HCT116 (cell line): Measurements from ENCODE around the gene MEIS2. TPM values are rescaled to one million over a fixed set of nuclear protein-coding genes. Genes with fewer than 3 reads are reported as not detected.

Experiments used
- ATAC-seq: fragments of 200-7000 bp; cut with Tn5 transposase; 2 replicates; pipeline ENCODE4 v1.9.1; 2020; ENCODE audit warnings: mild to moderate bottlenecking, moderate library complexity
- BruUV-seq: library from RNA; stranded (reverse); fragments of 400-500 nt; replicated peaks from 2 replicates; lab custom pipeline; 2021; lab: Mats Ljungman, UMichigan
- CTCF ChIA-PET: fragments of 300-600 bp; sonication (Branson Sonifier 250); formaldehyde crosslinking; loops from one replicate; lab custom pipeline; 2021; ENCODE audit warnings: antibody characterized with exemption; lab: Charles Lee
- POLR2A ChIA-PET: fragments of 300-600, 350-600 bp; sonication (Branson Sonifier 250); formaldehyde crosslinking; loops from one replicate; lab custom pipeline; 2021; ENCODE audit warnings: antibody characterized with exemption; lab: Charles Lee
- RAD21 ChIA-PET, 2 experiments: fragments of 300-600 bp; sonication (Branson Sonifier 250); formaldehyde crosslinking; loops; one replicate each; lab custom pipeline; 2023; ENCODE audit warnings: low total read pairs in 2 of 2; ENCODE audit not compliant: uncharacterized antibody in 2 of 2, unreplicated experiment in 2 of 2, low non-redundant PET in 1 of 2; lab: Charles Lee
- DNase-seq: peaks from one replicate; pipeline ENCODE4 v3.0.0-alpha.2; 2010; ENCODE audit warnings: low read depth, low spot score
- H2AFZ ChIP-seq: fragments of 200-600 bp; shearing (Covaris generic), sonication (generic); 2 replicates; pipeline ENCODE4 v1.6.1; 2017; ENCODE audit warnings: low read depth, mixed run types, mixed read lengths, antibody characterized with exemption, low read length; ENCODE audit not compliant: poor library complexity, severe bottlenecking
- H3K27ac ChIP-seq: 2 replicates; pipeline ENCODE4 v1.5.1; 2012; ENCODE audit warnings: low read depth, low read length
- H3K27me3 ChIP-seq: fragments of 200-600 bp; sonication (generic); 2 replicates; pipeline ENCODE4 v1.6.1; 2016; ENCODE audit warnings: mixed run types, low read length, mixed read lengths; ENCODE audit not compliant: insufficient read depth
- H3K36me3 ChIP-seq, 2 experiments: fragments of 200-500 bp in 1 of 2; fragments of 200-600 bp in 1 of 2; sonication (Bioruptor generic) in 1 of 2; sonication (generic) in 1 of 2; 2 replicates each; pipeline versions ENCODE4 v1.5.1 to v1.6.1; 2014 to 2016; ENCODE audit warnings: low read length in 2 of 2, inconsistent platforms in 1 of 2, mixed read lengths in 1 of 2, mixed run types in 1 of 2; ENCODE audit not compliant: insufficient read depth in 2 of 2, control insufficient read depth in 1 of 2
- H3K4me1 ChIP-seq, 2 experiments: fragments of 200-600 bp in 1 of 2; sonication (generic) in 1 of 2; 2 replicates each; pipeline versions ENCODE4 v1.5.1 to v1.6.1; 2012 to 2017; ENCODE audit warnings: low read length in 2 of 2, inconsistent platforms in 1 of 2, mild to moderate bottlenecking in 1 of 2, mixed read lengths in 1 of 2, mixed run types in 1 of 2, moderate library complexity in 1 of 2; ENCODE audit not compliant: insufficient read depth in 2 of 2, control insufficient read depth in 1 of 2
- H3K4me2 ChIP-seq: fragments of 200-600 bp; sonication (generic); 2 replicates; pipeline ENCODE4 v1.6.1; 2017; ENCODE audit warnings: mixed run types, low read length, mixed read lengths
- H3K4me3 ChIP-seq, 2 experiments: fragments of 200-600 bp in 1 of 2; sonication (generic) in 1 of 2; replicated peaks in 1 of 2; 2 replicates each; pipeline ENCODE4 v1.5.1; 2011 to 2016; ENCODE audit warnings: low read length in 2 of 2, control low read depth in 1 of 2, low read depth in 1 of 2, mild to moderate bottlenecking in 1 of 2, mixed read lengths in 1 of 2, mixed run types in 1 of 2
- H3K79me2 ChIP-seq: fragments of 200-600 bp; sonication (generic); 2 replicates; pipeline ENCODE4 v1.6.1; 2017; ENCODE audit warnings: mild to moderate bottlenecking, mixed run types, low read length, moderate library complexity, mixed read lengths; ENCODE audit not compliant: insufficient read depth
- H3K9ac ChIP-seq: fragments of 200-600 bp; sonication (generic); 2 replicates; pipeline ENCODE4 v1.6.1; 2016; ENCODE audit warnings: low read length, mixed read lengths
- H3K9me2 ChIP-seq: fragments of 200-600 bp; sonication (generic), shearing (Covaris generic); 2 replicates; pipeline ENCODE4 v1.6.1; 2017; ENCODE audit warnings: mixed run types, mild to moderate bottlenecking, moderate library complexity; ENCODE audit not compliant: insufficient read depth
- H3K9me3 ChIP-seq, 2 experiments: fragments of 200-500 bp in 1 of 2; fragments of 200-600 bp in 1 of 2; sonication (Bioruptor generic) in 1 of 2; sonication (generic) in 1 of 2; 2 replicates each; pipeline ENCODE4 v1.6.1; 2014 to 2017; ENCODE audit warnings: low read length in 2 of 2, mixed read lengths in 2 of 2, inconsistent platforms in 1 of 2, low read depth in 1 of 2, mild to moderate bottlenecking in 1 of 2, mixed run types in 1 of 2, moderate library complexity in 1 of 2; ENCODE audit not compliant: control insufficient read depth in 1 of 2, insufficient read depth in 1 of 2
- H4K20me1 ChIP-seq: fragments of 200-600 bp; sonication (generic), shearing (Covaris generic); 2 replicates; pipeline ENCODE4 v1.6.1; 2017; ENCODE audit warnings: mixed run types, mild to moderate bottlenecking, moderate library complexity; ENCODE audit not compliant: insufficient read depth
- CBX3 ChIP-seq: IDR thresholded peaks from 2 replicates; pipeline ENCODE4 v1.6.1; 2012; ENCODE audit warnings: low read depth
- CEBPB ChIP-seq: IDR thresholded peaks from 2 replicates; pipeline ENCODE4 v1.6.1; 2012; ENCODE audit warnings: low read depth
- CTCF ChIP-seq, 3 experiments: fragments of 200-600 bp in 1 of 3; sonication (generic) in 1 of 3; IDR thresholded peaks in 2 of 3; conservative IDR thresholded peaks in 1 of 3; 2 replicates each; pipeline ENCODE4 v1.5.1; 2012 to 2017; ENCODE audit warnings: low read depth in 2 of 3, low read length in 2 of 3, antibody characterized with exemption in 1 of 3, borderline replicate concordance in 1 of 3, control low read depth in 1 of 3, mild to moderate bottlenecking in 1 of 3, mixed read lengths in 1 of 3, mixed run types in 1 of 3, moderate library complexity in 1 of 3; ENCODE audit not compliant: insufficient read depth in 1 of 3
- EGR1 ChIP-seq: IDR thresholded peaks from 2 replicates; pipeline ENCODE4 v1.6.1; 2012; ENCODE audit warnings: low read depth
- EZH2 ChIP-seq: fragments of 200-600 bp; sonication (generic); IDR thresholded peaks from 2 replicates; pipeline ENCODE4 v1.6.1; 2017; ENCODE audit warnings: antibody characterized with exemption, mixed run types
- EZH2phosphoT487 ChIP-seq: fragments of 200-600 bp; IDR thresholded peaks from 2 replicates; pipeline ENCODE4 v1.6.1; 2018; ENCODE audit warnings: antibody characterized with exemption, borderline replicate concordance
- JUND ChIP-seq: IDR thresholded peaks from 2 replicates; pipeline ENCODE4 v1.6.1; 2012
- POLR2AphosphoS5 ChIP-seq: IDR thresholded peaks from 2 replicates; pipeline ENCODE4 v1.6.1; 2011; ENCODE audit warnings: mild to moderate bottlenecking, low read depth, low read length, moderate library complexity
- RAD21 ChIP-seq: IDR thresholded peaks from 2 replicates; pipeline ENCODE4 v1.6.1; 2012; ENCODE audit warnings: low read depth, mild to moderate bottlenecking
- REST ChIP-seq: IDR thresholded peaks from 2 replicates; pipeline ENCODE4 v1.6.1; 2012; ENCODE audit warnings: low read depth
- SIN3A ChIP-seq: IDR thresholded peaks from 2 replicates; pipeline ENCODE4 v1.6.1; 2012; ENCODE audit warnings: low read depth
- SP1 ChIP-seq: IDR thresholded peaks from 2 replicates; pipeline ENCODE4 v1.6.1; 2012; ENCODE audit warnings: low read depth
- SRF ChIP-seq: IDR thresholded peaks from 2 replicates; pipeline ENCODE4 v1.6.1; 2012; ENCODE audit warnings: low read depth
- TCF7L2 ChIP-seq: IDR thresholded peaks from 2 replicates; pipeline ENCODE4 v1.7.0; 2011; ENCODE audit warnings: borderline replicate concordance, inconsistent platforms; ENCODE audit not compliant: insufficient read depth, insufficient read length; ENCODE audit errors: extremely low read depth
- YY1 ChIP-seq: IDR thresholded peaks from 2 replicates; pipeline ENCODE4 v1.6.1; 2011; ENCODE audit warnings: low read length, low read depth, moderate library complexity, mild to moderate bottlenecking; ENCODE audit not compliant: insufficient replicate concordance; ENCODE audit errors: extremely low read depth
- ZBTB33 ChIP-seq: IDR thresholded peaks from 2 replicates; pipeline ENCODE4 v1.6.1; 2011; ENCODE audit warnings: mild to moderate bottlenecking, low read length, moderate library complexity; ENCODE audit not compliant: insufficient replicate concordance; ENCODE audit errors: extremely low read depth
- ZFX ChIP-seq: fragments of 450-650 bp; IDR thresholded peaks from 2 replicates; pipeline ENCODE4 v1.6.1; 2017
- ZNF274 ChIP-seq: fragments of 200-500 bp; sonication (Bioruptor generic); IDR thresholded peaks from 2 replicates; pipeline ENCODE4 v1.6.1; 2014; ENCODE audit warnings: mild to moderate bottlenecking, low read depth, low read length, inconsistent platforms
- intact Hi-C: fragments of 100-400 bp; cut with micrococcal nuclease; formaldehyde crosslinking; loops from 2 replicates; pipeline ENCODE4 v1.10.0; 2022
- total RNA-seq: library from RNA; stranded (reverse); gene quantifications from one replicate; pipeline ENCODE4 v1.2.1, GENCODE V29; 2021; ENCODE audit not compliant: unreplicated experiment
- TF ChIP-seq, protein P1 (sequence below): IDR thresholded peaks from 2 replicates; pipeline ENCODE4 v1.6.1; 2012
- TF ChIP-seq, protein P2 (sequence below): IDR thresholded peaks from 2 replicates; pipeline ENCODE4 v1.6.1; 2012

The MEIS2 gene
- total RNA-seq, 1 experiment from 2014 or later = 11.5 TPM

- H3K9ac ChIP-seq = no peak overlapping the region
- H3K4me2 ChIP-seq = no peak overlapping the region
- no peaks in the 10 kb centered on the region for H4K20me1 ChIP-seq
- no peaks in the 10 kb centered on the region for H3K79me2 ChIP-seq
- no peak for TF ChIP-seq EZH2
- TF ChIP-seq TCF7L2 = no peak
- no peak for TF ChIP-seq JUND
- TF ChIP-seq CTCF (IDR thresholded peaks at IDR 0.05 in 2 of 3, conservative IDR thresholded peaks at IDR 0.05 in 1 of 3; ENCODE audit: borderline replicate concordance in 1 of 3, insufficient read depth in 1 of 3, low read depth in 2 of 3, low read length in 2 of 3) = no peak
- TF ChIP-seq, protein P1, sequence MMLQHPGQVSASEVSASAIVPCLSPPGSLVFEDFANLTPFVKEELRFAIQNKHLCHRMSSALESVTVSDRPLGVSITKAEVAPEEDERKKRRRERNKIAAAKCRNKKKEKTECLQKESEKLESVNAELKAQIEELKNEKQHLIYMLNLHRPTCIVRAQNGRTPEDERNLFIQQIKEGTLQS = no peak
- TF ChIP-seq SP1 = no peak
- no peak for TF ChIP-seq EZH2phosphoT487
- TF ChIP-seq, protein P2, sequence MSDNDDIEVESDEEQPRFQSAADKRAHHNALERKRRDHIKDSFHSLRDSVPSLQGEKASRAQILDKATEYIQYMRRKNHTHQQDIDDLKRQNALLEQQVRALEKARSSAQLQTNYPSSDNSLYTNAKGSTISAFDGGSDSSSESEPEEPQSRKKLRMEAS = no peak
- no peak for TF ChIP-seq ZBTB33
- no peak for TF ChIP-seq CBX3
- no peak for TF ChIP-seq REST
- TF ChIP-seq ZFX = no peak
- no peak for TF ChIP-seq SIN3A
- no peak for TF ChIP-seq CEBPB
- TF ChIP-seq ZNF274 = no peak
- TF ChIP-seq SRF = no peak
- no peak for TF ChIP-seq EGR1
- TF ChIP-seq RAD21 = no peak
- no peak for TF ChIP-seq POLR2AphosphoS5
- TF ChIP-seq YY1 = no peak
- ATAC-seq (no peak), DNase-seq (no peak)
- no peaks in the 10 kb centered on the region for H3K36me3 ChIP-seq
- POLR2A ChIA-PET = no interaction called here
- no peaks in the 10 kb centered on the region for H3K9me3 ChIP-seq
- H3K4me1 ChIP-seq = no peaks in the 10 kb centered on the region
- H3K9me2 ChIP-seq = no peaks in the 10 kb centered on the region
- BruUV-seq = no TSS peak
- CTCF ChIA-PET = no interaction called here
- H3K4me3 ChIP-seq = no peak overlapping the region
- H3K27ac ChIP-seq = no peak overlapping the region
- RAD21 ChIA-PET = no interaction called here
- H2AFZ ChIP-seq = no peak overlapping the region
- intact Hi-C loops = no loop called here
- no peaks in the 10 kb centered on the region for H3K27me3 ChIP-seq
These were observed 21.8 kb downstream of the MEIS2 start for GRCh38 chr15:37078566-37078965.
